D341Med (cell line): ENCODE data around the gene COL4A1.

Experiments used
- DNase-seq: peaks from one replicate; pipeline ENCODE4 v3.0.0; 2012; ENCODE audit warnings: low spot score

COL4A1 gene

GRCh38 chr13:110161112-110161882, 145.7 kb downstream of the COL4A1 start:
- no peak for DNase-seq

GRCh38 chr13:110158226-110158625, 148.7 kb downstream of the COL4A1 start:
- no peak for DNase-seq

- DNase-seq, result no peak
Observed at GRCh38 chr13:110157718-110158117, 149.2 kb downstream of the COL4A1 start.

- DNase-seq, result no peak
Observed at GRCh38 chr13:110156301-110157049, 150.5 kb downstream of the COL4A1 start.

- DNase-seq, result no peak
Observed at GRCh38 chr13:110155072-110155471, 151.9 kb downstream of the COL4A1 start.

- no peak for DNase-seq
Observed at GRCh38 chr13:110154410-110154933, 152.5 kb downstream of the COL4A1 start.

- DNase-seq, result no peak
Observed at GRCh38 chr13:110152351-110152750, 154.6 kb downstream of the COL4A1 start.

GRCh38 chr13:110151462-110151861, 155.5 kb downstream of the COL4A1 start:
- no peak for DNase-seq

- DNase-seq, result no peak
Observed at GRCh38 chr13:110150384-110151101, 156.4 kb downstream of the COL4A1 start.

GRCh38 chr13:110149036-110149435, 157.9 kb downstream of the COL4A1 start:
- DNase-seq, result no peak

GRCh38 chr13:110140099-110140498, 166.9 kb downstream of the COL4A1 start:
- no peak for DNase-seq

- no peak for DNase-seq
Observed at GRCh38 chr13:110138700-110139036, 168.3 kb downstream of the COL4A1 start.

- no peak for DNase-seq
Observed at GRCh38 chr13:110138010-110138699, 168.8 kb downstream of the COL4A1 start.

- no peak for DNase-seq
Observed at GRCh38 chr13:110137680-110138009, 169.3 kb downstream of the COL4A1 start.

- DNase-seq, result no peak
Observed at GRCh38 chr13:110136660-110137585, 170.0 kb downstream of the COL4A1 start.

GRCh38 chr13:110135977-110136597, 170.9 kb downstream of the COL4A1 start:
- DNase-seq, result no peak

GRCh38 chr13:110134801-110135200, 172.2 kb downstream of the COL4A1 start:
- no peak for DNase-seq

- no peak for DNase-seq
Observed at GRCh38 chr13:110133425-110134235, 173.3 kb downstream of the COL4A1 start.

- DNase-seq, result no peak
Observed at GRCh38 chr13:110132225-110132982, 174.6 kb downstream of the COL4A1 start.
